ENCODE data around the gene GDI1. TPM values are rescaled to one million over a fixed set of nuclear protein-coding genes. Genes with fewer than 3 reads are reported as not detected.
A peak's percentile ranks its signal among the peaks of the same experiment; 100 is the strongest.

GDI1 gene
- total RNA-seq, 2 donors from 2014 or later, result 63.0 to 83.0 TPM

DNA sequence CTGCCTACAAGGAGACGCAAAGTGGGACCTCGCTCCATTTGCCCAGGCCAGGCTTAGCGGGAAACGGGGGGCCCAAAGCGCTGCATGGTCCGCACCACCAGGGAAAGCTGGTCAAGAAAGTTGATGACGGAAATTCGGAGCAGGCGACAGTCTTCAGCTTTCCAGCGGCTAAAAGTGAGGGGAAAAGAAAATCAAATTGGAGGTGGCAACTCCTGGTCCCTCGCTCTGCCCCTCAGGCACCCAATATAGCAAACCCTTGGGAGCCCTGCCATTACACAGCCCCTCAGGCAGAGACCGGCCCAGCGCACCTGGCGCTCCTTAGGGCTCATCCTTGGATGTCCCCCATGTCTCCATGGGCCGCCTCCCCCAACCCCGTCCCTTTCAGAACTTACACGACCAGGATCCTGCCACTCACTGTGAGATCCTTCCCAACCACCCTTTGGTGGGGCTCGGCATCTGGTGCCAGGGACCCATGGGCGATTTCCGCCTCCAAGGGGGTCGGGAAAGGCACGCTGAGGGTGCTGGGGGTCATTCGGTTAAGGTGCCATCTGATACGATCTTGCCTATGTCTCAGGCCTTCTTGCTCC is 41.0 kb downstream of the GDI1 start:
- Histone ChIP-seq H3K9ac (ENCODE audit: low read depth in 2 of 2, low read length in 2 of 2) (peak overlapping the region; percentile 44 to 56), H3K27me3 (no peaks in the 10 kb centered on the region), H3K9me3 (no peaks in the 10 kb centered on the region), H3K36me3 (no peaks in the 10 kb centered on the region), H3K27ac (no peak overlapping the region), H3K4me1 (no peaks in the 10 kb centered on the region), H3K4me3 (peak overlapping the region; percentile 22)
- peak; percentile 22 for DNase-seq
- intact Hi-C loops (cut with DNase I), result no loop called here
- no peak for TF ChIP-seq CTCF (IDR thresholded peaks at IDR 0.05)

- Histone ChIP-seq H3K27me3 (no peaks in the 10 kb centered on the region), H3K36me3 (no peaks in the 10 kb centered on the region), H3K9me3 (no peaks in the 10 kb centered on the region), H3K9ac (ENCODE audit: low read depth in 2 of 2, low read length in 2 of 2) (peak within 1 kb of the TSS; percentile 44 to 56), H3K4me1 (no peaks in the 10 kb centered on the region), H3K27ac (peak within 1 kb of the TSS; percentile 53), H3K4me3 (peak within 1 kb of the TSS; percentile 22)
- DNase-seq, result peak; percentile 96
- intact Hi-C loops (cut with DNase I), result no loop called here
- no peak for TF ChIP-seq CTCF (IDR thresholded peaks at IDR 0.05)
Measured at GRCh38 chrX:154478728-154479622, 42.0 kb downstream of the GDI1 start, which contains the start of gene LAGE3. Gene LAGE3, minus strand, starts transcription at chrX:154479281. Its CDS starts 366 bp downstream, at chrX:154478915.

DNA sequence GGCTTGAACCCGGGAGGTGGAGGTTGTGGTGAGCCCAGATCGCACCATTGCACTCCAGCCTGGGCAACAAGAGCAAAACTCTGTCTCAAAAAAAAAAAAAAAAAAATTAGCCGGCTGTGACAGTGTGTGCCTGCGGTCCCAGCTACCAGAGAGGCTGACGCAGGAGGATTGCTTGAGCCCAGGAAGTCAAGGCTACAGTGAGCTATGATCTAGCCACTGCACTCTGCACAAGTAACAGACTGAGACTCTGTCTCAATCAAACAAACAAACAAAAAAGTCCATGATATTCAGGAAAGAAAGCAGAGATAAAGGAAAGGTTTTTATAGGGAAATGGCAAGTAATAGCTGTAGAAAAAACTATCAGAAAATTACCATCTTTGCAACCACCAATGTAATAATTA is 44.2 kb downstream of the GDI1 start:
- Histone ChIP-seq H3K4me3 (no peak overlapping the region), H3K4me1 (no peaks in the 10 kb centered on the region), H3K9ac (ENCODE audit: low read depth in 2 of 2, low read length in 2 of 2) (no peak overlapping the region), H3K27ac (no peak overlapping the region), H3K27me3 (no peaks in the 10 kb centered on the region), H3K9me3 (no peaks in the 10 kb centered on the region), H3K36me3 (no peaks in the 10 kb centered on the region)
- intact Hi-C loops (cut with DNase I), result no loop called here
- TF ChIP-seq CTCF (IDR thresholded peaks at IDR 0.05), result no peak
- DNase-seq, result no peak

GRCh38 chrX:154481911-154482601 is 45.1 kb downstream of the GDI1 start:
- Histone ChIP-seq H3K36me3 (no peaks in the 10 kb centered on the region), H3K27me3 (no peaks in the 10 kb centered on the region), H3K4me1 (no peaks in the 10 kb centered on the region), H3K9ac (ENCODE audit: low read depth in 2 of 2, low read length in 2 of 2) (no peak overlapping the region), H3K27ac (no peak overlapping the region), H3K9me3 (no peaks in the 10 kb centered on the region), H3K4me3 (no peak overlapping the region)
- intact Hi-C loops (cut with DNase I), result no loop called here
- no peak for TF ChIP-seq CTCF (IDR thresholded peaks at IDR 0.05)
- no peak for DNase-seq

GRCh38 chrX:154482786-154483185 is 45.8 kb downstream of the GDI1 start:
- DNase-seq, result no peak
- Histone ChIP-seq H3K27ac (no peak overlapping the region), H3K9me3 (no peaks in the 10 kb centered on the region), H3K36me3 (no peaks in the 10 kb centered on the region), H3K4me3 (no peak overlapping the region), H3K9ac (ENCODE audit: low read depth in 2 of 2, low read length in 2 of 2) (no peak overlapping the region), H3K4me1 (no peaks in the 10 kb centered on the region), H3K27me3 (no peaks in the 10 kb centered on the region)
- intact Hi-C loops (cut with DNase I), result no loop called here
- no peak for TF ChIP-seq CTCF (IDR thresholded peaks at IDR 0.05)
